Hepatocyte (in vitro differentiated cells): ENCODE data around the gene RBFOX2. TPM values are rescaled to one million over a fixed set of nuclear protein-coding genes. Genes with fewer than 3 reads are reported as not detected.

Source experiments
- DNase-seq: peaks from one replicate; pipeline ENCODE4 v3.0.0-alpha.2; 2016; ENCODE audit warnings: low spot score
- H2AFZ ChIP-seq: fragments of 200-600 bp; sonication (generic); 2 replicates; pipeline ENCODE4 v1.6.0; 2016; ENCODE audit warnings: antibody characterized with exemption, mild to moderate bottlenecking
- H3K27ac ChIP-seq: fragments of 200-600 bp; sonication (generic); 2 replicates; pipeline ENCODE4 v1.5.1; 2016; ENCODE audit warnings: mild to moderate bottlenecking
- H3K27me3 ChIP-seq: fragments of 200-600 bp; sonication (generic); 2 replicates; pipeline ENCODE4 v1.6.1; 2016
- H3K36me3 ChIP-seq: fragments of 200-600 bp; sonication (generic); replicated peaks from 2 replicates; pipeline ENCODE4 v1.5.1; 2016; ENCODE audit warnings: low read depth; ENCODE audit not compliant: insufficient read depth
- H3K4me1 ChIP-seq: fragments of 200-600 bp; sonication (generic); 2 replicates; pipeline ENCODE4 v1.5.1; 2016; ENCODE audit warnings: mild to moderate bottlenecking, moderate library complexity; ENCODE audit not compliant: insufficient read depth
- H3K4me2 ChIP-seq: fragments of 200-600 bp; sonication (generic); 2 replicates; pipeline ENCODE4 v1.6.0; 2016
- H3K4me3 ChIP-seq: fragments of 200-600 bp; sonication (generic); 2 replicates; pipeline ENCODE4 v1.5.1; 2016; ENCODE audit warnings: mild to moderate bottlenecking
- H3K79me2 ChIP-seq: fragments of 200-600 bp; sonication (generic); 2 replicates; pipeline ENCODE4 v1.6.0; 2017; ENCODE audit warnings: mild to moderate bottlenecking
- H3K9me2 ChIP-seq: fragments of 200-600 bp; sonication (generic); replicated peaks from 2 replicates; pipeline ENCODE4 v1.6.0; 2017; ENCODE audit warnings: mild to moderate bottlenecking; ENCODE audit not compliant: insufficient read depth
- H3K9me3 ChIP-seq: fragments of 200-600 bp; sonication (generic); 2 replicates; pipeline ENCODE4 v1.5.1; 2016; ENCODE audit warnings: low read depth, mild to moderate bottlenecking
- H4K20me1 ChIP-seq: fragments of 200-600 bp; sonication (generic); 2 replicates; pipeline ENCODE4 v1.6.0; 2016; ENCODE audit warnings: mild to moderate bottlenecking; ENCODE audit not compliant: insufficient read depth, poor library complexity, severe bottlenecking
- CTCF ChIP-seq: fragments of 200-600 bp; sonication (generic); IDR thresholded peaks from 2 replicates; pipeline ENCODE4 v1.5.1; 2016; ENCODE audit warnings: antibody characterized with exemption, mild to moderate bottlenecking; ENCODE audit not compliant: poor library complexity
- EZH2 ChIP-seq: fragments of 200-600 bp; sonication (generic); IDR thresholded peaks from 2 replicates; pipeline ENCODE4 v1.6.1; 2016; ENCODE audit warnings: antibody characterized with exemption, mild to moderate bottlenecking, borderline replicate concordance
- EZH2phosphoT487 ChIP-seq: fragments of 200-600 bp; sonication (generic); IDR thresholded peaks from one replicate; pipeline ENCODE4 v1.6.1; 2018; ENCODE audit warnings: antibody characterized with exemption, mild to moderate bottlenecking, low read depth, moderate library complexity; ENCODE audit not compliant: unreplicated experiment, severe bottlenecking
- WGBS: methylation state at CpG from one replicate; pipeline ENCODE4 v1.1.6; 2016; ENCODE audit warnings: low lambda C conversion rate; ENCODE audit errors: missing lambda C conversion rate; 5-methylcytosine and 5-hydroxymethylcytosine counted together
- polyA plus RNA-seq: library from polyadenylated mRNA; unstranded; fragments of >200 nt; fragmentation: Nextera tagmentation; extraction: Ambion mirVana; gene quantifications from 2 replicates; pipeline ENCODE4 v1.2.1, GENCODE V29; 2016
- total RNA-seq: library from RNA; depleted of rRNA; stranded (reverse); fragments of >200 nt; gene quantifications from 2 replicates; pipeline ENCODE4 v1.2.3, GENCODE V29; 2014

Gene RBFOX2
- total and polyA plus RNA-seq, 2 experiments from 2014 or later = 76.7 to 133 TPM

GRCh38 chr22:35731321-35731720, 297.3 kb downstream of the RBFOX2 start:
- TF ChIP-seq EZH2 = no peak
- no peak for TF ChIP-seq CTCF
- no peak for TF ChIP-seq EZH2phosphoT487
- H3K9me2 ChIP-seq = no peaks in the 10 kb centered on the region
- WGBS = 86% methylated on average over 9 of the region's 10 CpGs
- H3K4me2 ChIP-seq = no peak overlapping the region
- no peak for DNase-seq
- no peak overlapping the region for H2AFZ ChIP-seq
- no peaks in the 10 kb centered on the region for H3K9me3 ChIP-seq
- H3K4me3 ChIP-seq = no peak overlapping the region
- no peaks in the 10 kb centered on the region for H3K36me3 ChIP-seq
- H3K4me1 ChIP-seq = no peaks in the 10 kb centered on the region
- H3K79me2 ChIP-seq = no peaks in the 10 kb centered on the region
- H4K20me1 ChIP-seq = no peaks in the 10 kb centered on the region
- no peaks in the 10 kb centered on the region for H3K27me3 ChIP-seq
- no peak overlapping the region for H3K27ac ChIP-seq

- Histone ChIP-seq H2AFZ (no peak overlapping the region), H3K4me3 (no peak overlapping the region), H3K36me3 (no peaks in the 10 kb centered on the region), H3K9me2 (no peaks in the 10 kb centered on the region), H3K4me2 (no peak overlapping the region), H3K4me1 (no peaks in the 10 kb centered on the region), H4K20me1 (no peaks in the 10 kb centered on the region), H3K27ac (no peak overlapping the region), H3K9me3 (no peaks in the 10 kb centered on the region), H3K79me2 (no peaks in the 10 kb centered on the region), H3K27me3 (no peaks in the 10 kb centered on the region)
- WGBS = 94% methylated on average over 2 of the region's 2 CpGs
- TF ChIP-seq EZH2 = no peak
- no peak for TF ChIP-seq CTCF
- no peak for TF ChIP-seq EZH2phosphoT487
- DNase-seq = no peak
Measured at GRCh38 chr22:35729309-35729698, 299.3 kb downstream of the RBFOX2 start.

- Histone ChIP-seq H3K79me2 (no peaks in the 10 kb centered on the region), H2AFZ (no peak overlapping the region), H3K4me2 (no peak overlapping the region), H3K9me3 (no peaks in the 10 kb centered on the region), H3K27me3 (no peaks in the 10 kb centered on the region), H3K9me2 (no peaks in the 10 kb centered on the region), H3K4me3 (no peak overlapping the region), H3K4me1 (no peaks in the 10 kb centered on the region), H4K20me1 (no peaks in the 10 kb centered on the region), H3K27ac (no peak overlapping the region), H3K36me3 (no peaks in the 10 kb centered on the region)
- WGBS = 95% methylated on average over 12 of the region's 12 CpGs
- DNase-seq = no peak
- no peak for TF ChIP-seq EZH2
- TF ChIP-seq EZH2phosphoT487 = no peak
- no peak for TF ChIP-seq CTCF
Measured at GRCh38 chr22:35728639-35729308, 299.9 kb downstream of the RBFOX2 start.

- H3K4me1 ChIP-seq = no peaks in the 10 kb centered on the region
- no peak overlapping the region for H2AFZ ChIP-seq
- no peak for DNase-seq
- no peak overlapping the region for H3K4me3 ChIP-seq
- H3K9me3 ChIP-seq = no peaks in the 10 kb centered on the region
- WGBS = 87% methylated on average over 11 of the region's 11 CpGs
- no peaks in the 10 kb centered on the region for H3K79me2 ChIP-seq
- no peaks in the 10 kb centered on the region for H3K36me3 ChIP-seq
- no peak overlapping the region for H3K27ac ChIP-seq
- H4K20me1 ChIP-seq = no peaks in the 10 kb centered on the region
- H3K4me2 ChIP-seq = no peak overlapping the region
- TF ChIP-seq CTCF = no peak
- no peak for TF ChIP-seq EZH2
- TF ChIP-seq EZH2phosphoT487 = no peak
- H3K27me3 ChIP-seq = no peaks in the 10 kb centered on the region
- no peaks in the 10 kb centered on the region for H3K9me2 ChIP-seq
Measured at GRCh38 chr22:35727436-35727835, 301.2 kb downstream of the RBFOX2 start.
